ENCODE results near the gene RFESD. TPM values are rescaled to one million over a fixed set of nuclear protein-coding genes. Genes with fewer than 3 reads are reported as not detected.

The RFESD gene
- total and polyA plus RNA-seq, 2 donors (not counting 1 experiment from before 2014, with no cell fraction given), result 1.5 to 1.9 TPM

DNA sequence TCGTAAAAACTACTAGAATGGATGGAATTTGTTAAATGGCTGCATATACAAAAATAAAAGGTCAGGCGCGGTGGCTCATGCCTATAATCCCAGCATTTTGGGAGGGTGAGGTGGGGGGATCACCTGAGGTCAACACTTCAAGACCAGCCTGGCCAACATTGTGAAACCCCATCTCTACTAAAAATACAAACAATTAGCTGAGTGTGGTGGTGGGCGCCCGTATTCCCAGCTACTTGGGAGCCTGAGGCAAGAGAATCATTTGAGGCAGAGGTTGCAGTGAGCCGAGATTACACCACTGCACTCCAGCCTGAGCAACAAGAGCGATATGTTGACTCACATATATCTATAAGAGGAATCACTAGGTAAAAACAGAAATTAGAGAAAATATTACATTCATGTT is 36.0 kb upstream of the RFESD start:
- Mint-ChIP-seq H3K27ac (no peak overlapping the region), H3K4me3 (no peak overlapping the region), H3K9me3 (ENCODE audit: insufficient read depth) (peaks cover 3% of the 10 kb centered on the region), H3K27me3 (no peaks in the 10 kb centered on the region), H3K4me1 (no peaks in the 10 kb centered on the region)
- intact Hi-C loops (cut with micrococcal nuclease), result no loop called here
- Histone ChIP-seq H3K9ac (ENCODE audit: low read length) (no peak overlapping the region), H3K4me2 (replicated peaks; ENCODE audit: low read depth, low read length, poor library complexity, severe bottlenecking) (no peak overlapping the region), H2AFZ (ENCODE audit: insufficient read depth, low read depth, low read length, poor library complexity, severe bottlenecking) (no peak overlapping the region), H3K4me1 (ENCODE audit: control insufficient read depth in 2 of 2, insufficient read depth in 2 of 2, low read length in 2 of 2) (no peaks in the 10 kb centered on the region), H3K27me3 (replicated peaks in 1 of 4; ENCODE audit: control extremely low read depth in 1 of 4, control insufficient read depth in 3 of 4, insufficient read depth in 4 of 4, low read length in 3 of 4) (no peaks in the 10 kb centered on the region), H3K9me3 (ENCODE audit: control extremely low read depth in 1 of 3, control insufficient read depth in 2 of 3, insufficient read depth in 1 of 3, low read length in 2 of 3) (peaks cover 0 to 8% (median 6%) of the 10 kb centered on the region in 3 donors), H3K79me2 (ENCODE audit: control insufficient read depth, insufficient read depth, low read length) (no peaks in the 10 kb centered on the region), H3K4me3 (ENCODE audit: control extremely low read depth in 1 of 5, extremely low read depth in 1 of 5, insufficient read depth in 1 of 5, low read depth in 2 of 5, low read length in 4 of 5) (no peak overlapping the region), H3K36me3 (replicated peaks in 1 of 2; ENCODE audit: control extremely low read depth in 1 of 2, control insufficient read depth in 1 of 2, extremely low read depth in 1 of 2, insufficient read depth in 2 of 2, low read length in 1 of 2) (no peaks in the 10 kb centered on the region), H4K20me1 (ENCODE audit: control insufficient read depth, insufficient read depth, low read length, poor library complexity, severe bottlenecking) (no peaks in the 10 kb centered on the region), H3K27ac (ENCODE audit: low read length in 2 of 2) (no peak overlapping the region)
- WGBS (ENCODE audit: insufficient coverage), result 100% methylated on average over 2 of the region's 7 CpGs
- TF ChIP-seq, protein P1, sequence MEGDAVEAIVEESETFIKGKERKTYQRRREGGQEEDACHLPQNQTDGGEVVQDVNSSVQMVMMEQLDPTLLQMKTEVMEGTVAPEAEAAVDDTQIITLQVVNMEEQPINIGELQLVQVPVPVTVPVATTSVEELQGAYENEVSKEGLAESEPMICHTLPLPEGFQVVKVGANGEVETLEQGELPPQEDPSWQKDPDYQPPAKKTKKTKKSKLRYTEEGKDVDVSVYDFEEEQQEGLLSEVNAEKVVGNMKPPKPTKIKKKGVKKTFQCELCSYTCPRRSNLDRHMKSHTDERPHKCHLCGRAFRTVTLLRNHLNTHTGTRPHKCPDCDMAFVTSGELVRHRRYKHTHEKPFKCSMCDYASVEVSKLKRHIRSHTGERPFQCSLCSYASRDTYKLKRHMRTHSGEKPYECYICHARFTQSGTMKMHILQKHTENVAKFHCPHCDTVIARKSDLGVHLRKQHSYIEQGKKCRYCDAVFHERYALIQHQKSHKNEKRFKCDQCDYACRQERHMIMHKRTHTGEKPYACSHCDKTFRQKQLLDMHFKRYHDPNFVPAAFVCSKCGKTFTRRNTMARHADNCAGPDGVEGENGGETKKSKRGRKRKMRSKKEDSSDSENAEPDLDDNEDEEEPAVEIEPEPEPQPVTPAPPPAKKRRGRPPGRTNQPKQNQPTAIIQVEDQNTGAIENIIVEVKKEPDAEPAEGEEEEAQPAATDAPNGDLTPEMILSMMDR (IDR thresholded peaks at IDR 0.05), result no peak
- TF ChIP-seq EZH2 (IDR thresholded peaks at IDR 0.05; ENCODE audit: borderline replicate concordance, insufficient read depth, low read depth, low read length, poor library complexity, severe bottlenecking), result no peak
- DNase-seq (no peak), ATAC-seq (ENCODE audit: low read depth) (no peak)
- ChIA-PET CTCF (no interaction called here), POLR2A (no interaction called here)

DNA sequence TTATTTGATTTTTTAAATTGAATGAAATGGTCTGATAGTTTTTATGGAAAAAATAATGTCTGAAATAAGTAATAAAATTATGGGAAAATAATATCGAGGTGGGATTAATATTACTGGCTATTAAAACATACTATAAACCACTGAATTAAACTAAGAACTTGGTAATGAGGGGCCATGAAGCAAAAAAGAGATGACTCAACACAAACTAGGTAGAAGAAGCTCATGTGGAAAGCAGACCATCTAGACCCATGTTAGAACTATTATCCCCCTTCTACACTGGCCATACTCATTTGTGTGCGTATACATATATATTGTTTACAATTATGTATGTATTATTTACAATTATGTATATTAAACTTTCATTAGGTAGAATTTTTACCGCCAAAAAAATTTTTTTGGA is 35.2 kb upstream of the RFESD start:
- TF ChIP-seq, protein P1 (IDR thresholded peaks at IDR 0.05), result no peak
- no peak for TF ChIP-seq EZH2 (IDR thresholded peaks at IDR 0.05; ENCODE audit: borderline replicate concordance, insufficient read depth, low read depth, low read length, poor library complexity, severe bottlenecking)
- H3K9me3 ChIP-seq (ENCODE audit: control extremely low read depth in 1 of 3, control insufficient read depth in 2 of 3, insufficient read depth in 1 of 3, low read length in 2 of 3), result peaks cover 0 to 8% (median 6%) of the 10 kb centered on the region in 3 donors
- no peaks in the 10 kb centered on the region for H3K4me1 Mint-ChIP-seq
- CTCF ChIA-PET, result no interaction called here
- no peaks in the 10 kb centered on the region for H3K27me3 Mint-ChIP-seq
- no peaks in the 10 kb centered on the region for H3K27me3 ChIP-seq (replicated peaks in 1 of 4; ENCODE audit: control extremely low read depth in 1 of 4, control insufficient read depth in 3 of 4, insufficient read depth in 4 of 4, low read length in 3 of 4)
- intact Hi-C loops (cut with micrococcal nuclease), result no loop called here
- no peak overlapping the region for H3K4me3 Mint-ChIP-seq
- H3K4me1 ChIP-seq (ENCODE audit: control insufficient read depth in 2 of 2, insufficient read depth in 2 of 2, low read length in 2 of 2), result no peaks in the 10 kb centered on the region
- POLR2A ChIA-PET, result no interaction called here
- H3K27ac ChIP-seq (ENCODE audit: low read length in 2 of 2), result no peak overlapping the region
- H3K36me3 ChIP-seq (replicated peaks in 1 of 2; ENCODE audit: control extremely low read depth in 1 of 2, control insufficient read depth in 1 of 2, extremely low read depth in 1 of 2, insufficient read depth in 2 of 2, low read length in 1 of 2), result no peaks in the 10 kb centered on the region
- no peak overlapping the region for H3K4me2 ChIP-seq (replicated peaks; ENCODE audit: low read depth, low read length, poor library complexity, severe bottlenecking)
- H3K9ac ChIP-seq (ENCODE audit: low read length), result no peak overlapping the region
- DNase-seq (no peak), ATAC-seq (ENCODE audit: low read depth) (no peak)
- no peaks in the 10 kb centered on the region for H4K20me1 ChIP-seq (ENCODE audit: control insufficient read depth, insufficient read depth, low read length, poor library complexity, severe bottlenecking)
- H3K4me3 ChIP-seq (ENCODE audit: control extremely low read depth in 1 of 5, extremely low read depth in 1 of 5, insufficient read depth in 1 of 5, low read depth in 2 of 5, low read length in 4 of 5), result no peak overlapping the region
- H3K27ac Mint-ChIP-seq, result no peak overlapping the region
- no peaks in the 10 kb centered on the region for H3K79me2 ChIP-seq (ENCODE audit: control insufficient read depth, insufficient read depth, low read length)
- H2AFZ ChIP-seq (ENCODE audit: insufficient read depth, low read depth, low read length, poor library complexity, severe bottlenecking), result no peak overlapping the region
- no CpG with 5 or more reads among the region's 3 CpGs for WGBS (ENCODE audit: insufficient coverage)
- peaks cover 3% of the 10 kb centered on the region for H3K9me3 Mint-ChIP-seq (ENCODE audit: insufficient read depth)
